BLaER1 treated with 17β-estradiol and CSF1 and Interleukin-3, amounts not matched to agents 10 nM and 100 nM (cell line): Measurements from ENCODE around the gene ASIC2.

Experiments
- H3K27ac ChIP-seq, 11 experiments: shearing (Covaris generic); formaldehyde crosslinking; 2 replicates each; pipeline ENCODE4 v1.8.1; 2022
- H3K27me3 ChIP-seq, 11 experiments: shearing (Covaris generic); formaldehyde crosslinking; 2 replicates each; pipeline ENCODE4 v1.8.1; 2022
- H3K36me3 ChIP-seq, 11 experiments: shearing (Covaris generic); formaldehyde crosslinking; 2 replicates each; pipeline ENCODE4 v1.8.1; 2022
- H3K4me1 ChIP-seq, 10 experiments: shearing (Covaris generic); formaldehyde crosslinking; 2 replicates each; pipeline ENCODE4 v1.8.1; 2022
- H3K4me2 ChIP-seq, 11 experiments: shearing (Covaris generic); formaldehyde crosslinking; 2 replicates each; pipeline ENCODE4 v1.8.1; 2022
- H3K4me3 ChIP-seq, 10 experiments: shearing (Covaris generic); formaldehyde crosslinking; 2 replicates each; pipeline ENCODE4 v1.8.1; 2022
- H3K9ac ChIP-seq, 11 experiments: shearing (Covaris generic); formaldehyde crosslinking; 2 replicates each; pipeline ENCODE4 v1.8.1; 2022
- H3K9me3 ChIP-seq, 11 experiments: shearing (Covaris generic); formaldehyde crosslinking; replicated peaks in 1 of 11; 2 replicates each; pipeline ENCODE4 v1.8.1; 2022
- H4K20me1 ChIP-seq, 11 experiments: shearing (Covaris generic); formaldehyde crosslinking; 2 replicates each; pipeline ENCODE4 v1.8.1; 2022
- Cebpa-rat ChIP-seq, 11 experiments: shearing (Covaris generic); IDR thresholded peaks; 2 replicates each; pipeline ENCODE4 v1.8.1; 2022

Gene ASIC2

GRCh38 chr17:33292201-33292980 lies 704 bp downstream of the ASIC2 start:
- H3K9me3 ChIP-seq = no peaks in the 10 kb centered on the region
- peak overlapping the region; percentile 66 to 85 (median 78) for H3K4me3 ChIP-seq
- H3K27ac ChIP-seq = peak overlapping the region in 9 of 11 experiments; percentile 36 to 89 (median 79); a peak in 17 of 22 replicates
- peak overlapping the region; percentile 93 to 100 (median 99) for H3K4me2 ChIP-seq
- peaks cover 0 to 11% (median 0%) of the 10 kb centered on the region in 11 experiments; a peak in 6 of 22 replicates for H4K20me1 ChIP-seq
- H3K9ac ChIP-seq = peak overlapping the region; percentile 45 to 92 (median 78); a peak in 21 of 22 replicates
- H3K27me3 ChIP-seq = peaks cover 0 to 44% (median 0%) of the 10 kb centered on the region in 11 experiments; a peak in 6 of 22 replicates
- H3K4me1 ChIP-seq = peaks cover 8 to 76% (median 62%) of the 10 kb centered on the region in 10 experiments; a peak in 19 of 20 replicates
- TF ChIP-seq Cebpa-rat (IDR thresholded peaks at IDR 0.05) = no peak
- no peaks in the 10 kb centered on the region; a peak in 1 of 22 replicates for H3K36me3 ChIP-seq

GRCh38 chr17:33291248-33292200 lies 1.6 kb downstream of the ASIC2 start:
- H3K9ac ChIP-seq = peak overlapping the region; percentile 45 to 92 (median 78); a peak in 21 of 22 replicates
- H3K4me1 ChIP-seq = peaks cover 8 to 67% (median 53%) of the 10 kb centered on the region in 10 experiments; a peak in 19 of 20 replicates
- peak overlapping the region; percentile 66 to 85 (median 78) for H3K4me3 ChIP-seq
- peak overlapping the region in 9 of 11 experiments; percentile 36 to 89 (median 79); a peak in 18 of 22 replicates for H3K27ac ChIP-seq
- H3K4me2 ChIP-seq = peak overlapping the region; percentile 93 to 100 (median 99)
- H3K9me3 ChIP-seq = no peaks in the 10 kb centered on the region
- H3K27me3 ChIP-seq = peaks cover 0 to 44% (median 0%) of the 10 kb centered on the region in 11 experiments; a peak in 6 of 22 replicates
- H4K20me1 ChIP-seq = peaks cover 0 to 15% (median 0%) of the 10 kb centered on the region in 11 experiments; a peak in 6 of 22 replicates
- H3K36me3 ChIP-seq = no peaks in the 10 kb centered on the region; a peak in 1 of 22 replicates
- no peak for TF ChIP-seq Cebpa-rat (IDR thresholded peaks at IDR 0.05)

GRCh38 chr17:33290253-33290652 lies 2.8 kb downstream of the ASIC2 start:
- Histone ChIP-seq H3K9me3 (no peaks in the 10 kb centered on the region), H4K20me1 (peaks cover 0 to 15% (median 0%) of the 10 kb centered on the region in 11 experiments; a peak in 6 of 22 replicates), H3K27me3 (peaks cover 0 to 44% (median 0%) of the 10 kb centered on the region in 11 experiments; a peak in 6 of 22 replicates), H3K9ac (peak overlapping the region in 3 of 11 experiments; percentile 88 to 92 (median 91); a peak in 1 of 22 replicates), H3K4me3 (peak overlapping the region in 3 of 10 experiments; percentile 79 to 85 (median 80); a peak in 3 of 20 replicates), H3K4me1 (peaks cover 8 to 55% (median 40%) of the 10 kb centered on the region in 10 experiments; a peak in 19 of 20 replicates), H3K27ac (no peak overlapping the region), H3K36me3 (no peaks in the 10 kb centered on the region; a peak in 1 of 22 replicates), H3K4me2 (peak overlapping the region in 8 of 11 experiments; percentile 93 to 100 (median 98); a peak in 15 of 22 replicates)
- no peak for TF ChIP-seq Cebpa-rat (IDR thresholded peaks at IDR 0.05)

- Histone ChIP-seq H3K4me2 (peak overlapping the region in 5 of 11 experiments; percentile 17 to 98 (median 93); a peak in 4 of 22 replicates), H3K9ac (no peak overlapping the region), H3K9me3 (no peaks in the 10 kb centered on the region), H3K27me3 (peaks cover 0 to 41% (median 0%) of the 10 kb centered on the region in 11 experiments; a peak in 6 of 22 replicates), H3K4me1 (peaks cover 7 to 42% (median 27%) of the 10 kb centered on the region in 10 experiments; a peak in 19 of 20 replicates), H4K20me1 (peaks cover 0 to 15% (median 0%) of the 10 kb centered on the region in 11 experiments; a peak in 6 of 22 replicates), H3K27ac (no peak overlapping the region), H3K36me3 (peaks cover 0 to 11% (median 0%) of the 10 kb centered on the region in 11 experiments; a peak in 1 of 22 replicates), H3K4me3 (no peak overlapping the region)
- no peak for TF ChIP-seq Cebpa-rat (IDR thresholded peaks at IDR 0.05)
Observed at GRCh38 chr17:33288954-33289353, 4.1 kb downstream of the ASIC2 start.

GRCh38 chr17:33287096-33287725 lies 5.9 kb downstream of the ASIC2 start:
- Histone ChIP-seq H3K9me3 (no peaks in the 10 kb centered on the region), H3K36me3 (peaks cover 0 to 23% (median 0%) of the 10 kb centered on the region in 11 experiments; a peak in 2 of 22 replicates), H3K27ac (no peak overlapping the region), H3K27me3 (peaks cover 0 to 24% (median 0%) of the 10 kb centered on the region in 11 experiments; a peak in 4 of 22 replicates), H3K9ac (no peak overlapping the region), H3K4me2 (no peak overlapping the region), H3K4me1 (peaks cover 0 to 35% (median 18%) of the 10 kb centered on the region in 10 experiments; a peak in 14 of 20 replicates), H4K20me1 (peaks cover 0 to 15% (median 0%) of the 10 kb centered on the region in 11 experiments; a peak in 4 of 22 replicates), H3K4me3 (no peak overlapping the region)
- TF ChIP-seq Cebpa-rat (IDR thresholded peaks at IDR 0.05) = no peak

GRCh38 chr17:33285413-33285812 lies 7.7 kb downstream of the ASIC2 start:
- peaks cover 0 to 7% (median 0%) of the 10 kb centered on the region in 11 experiments; a peak in 2 of 22 replicates for H3K27me3 ChIP-seq
- H3K4me2 ChIP-seq = no peak overlapping the region
- peaks cover 0 to 15% (median 0%) of the 10 kb centered on the region in 11 experiments; a peak in 4 of 22 replicates for H4K20me1 ChIP-seq
- peaks cover 0 to 23% (median 8%) of the 10 kb centered on the region in 10 experiments; a peak in 12 of 20 replicates for H3K4me1 ChIP-seq
- H3K27ac ChIP-seq = no peak overlapping the region
- H3K9ac ChIP-seq = no peak overlapping the region
- peaks cover 0 to 23% (median 0%) of the 10 kb centered on the region in 11 experiments; a peak in 2 of 22 replicates for H3K36me3 ChIP-seq
- no peak overlapping the region for H3K4me3 ChIP-seq
- TF ChIP-seq Cebpa-rat (IDR thresholded peaks at IDR 0.05) = no peak
- H3K9me3 ChIP-seq = no peaks in the 10 kb centered on the region

GRCh38 chr17:33284022-33284421 lies 9.1 kb downstream of the ASIC2 start:
- Histone ChIP-seq H3K36me3 (peaks cover 0 to 23% (median 0%) of the 10 kb centered on the region in 11 experiments; a peak in 2 of 22 replicates), H3K4me3 (no peak overlapping the region), H3K9me3 (no peaks in the 10 kb centered on the region), H3K27ac (no peak overlapping the region), H3K4me1 (peaks cover 0 to 9% (median 0%) of the 10 kb centered on the region in 10 experiments; a peak in 8 of 20 replicates), H4K20me1 (peaks cover 0 to 15% (median 0%) of the 10 kb centered on the region in 11 experiments; a peak in 2 of 22 replicates), H3K9ac (no peak overlapping the region), H3K27me3 (no peaks in the 10 kb centered on the region), H3K4me2 (no peak overlapping the region)
- no peak for TF ChIP-seq Cebpa-rat (IDR thresholded peaks at IDR 0.05)
